ENCODE data around the gene ZNF345. TPM values are rescaled to one million over a fixed set of nuclear protein-coding genes. Genes with fewer than 3 reads are reported as not detected.

Gene ZNF345
- total and polyA plus RNA-seq, 2 experiments from 2014 or later, result 5.5 to 5.7 TPM

DNA sequence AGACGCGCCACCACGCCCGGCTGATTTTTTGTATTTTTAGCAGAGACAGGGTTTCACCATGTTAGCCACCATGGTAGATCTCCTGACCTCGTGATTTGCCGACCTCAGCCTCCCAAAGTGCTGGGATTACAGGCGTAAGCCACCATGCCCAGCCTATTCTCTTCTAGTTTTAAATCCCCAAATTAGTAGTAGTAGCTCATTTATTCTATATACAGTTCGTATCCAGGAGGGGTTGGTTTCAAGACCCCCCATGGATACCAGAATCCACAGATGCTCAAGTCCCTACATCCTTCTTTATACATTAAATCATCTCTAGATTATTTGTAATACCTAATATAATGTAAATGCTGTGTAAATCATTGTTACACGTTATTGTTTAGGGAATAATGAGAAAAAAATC, 67.4 kb downstream of the ZNF345 start:
- no peak overlapping the region for H3K4me3 ChIP-seq
- H3K79me2 ChIP-seq (replicated peaks; ENCODE audit: insufficient read depth), result no peaks in the 10 kb centered on the region
- no peaks in the 10 kb centered on the region for H3K27me3 ChIP-seq (ENCODE audit: insufficient read depth)
- H3F3A ChIP-seq (replicated peaks; ENCODE audit: low read depth), result no peaks in the 10 kb centered on the region
- H3K27me3 Mint-ChIP-seq (ENCODE audit: insufficient read depth, low read depth, poor library complexity), result no peaks in the 10 kb centered on the region
- H3K27ac Mint-ChIP-seq, result no peak overlapping the region
- H3K4me1 ChIP-seq (ENCODE audit: insufficient read depth), result no peaks in the 10 kb centered on the region
- no peak overlapping the region for H2AFZ ChIP-seq
- no peaks in the 10 kb centered on the region for H4K20me1 ChIP-seq (replicated peaks; ENCODE audit: insufficient read depth)
- H3K9me2 ChIP-seq (ENCODE audit: insufficient read depth), result 0 out of 2 replicates have a peak, but pooled peaks cover 2% of the 10 kb centered on the region
- peaks cover 10% of the 10 kb centered on the region for H3K4me1 Mint-ChIP-seq
- no peaks in the 10 kb centered on the region for H3K36me3 ChIP-seq (ENCODE audit: insufficient read depth)
- DNase-seq (ENCODE audit: low spot score) (no peak), ATAC-seq (no peak)
- H3K4me2 ChIP-seq, result no peak overlapping the region
- no peak overlapping the region for H3K4me3 Mint-ChIP-seq
- H3K9me3 Mint-ChIP-seq, result peaks cover 45% of the 10 kb centered on the region
- no peak overlapping the region for H3K27ac ChIP-seq (ENCODE audit: low read depth)
- H3K36me3 Mint-ChIP-seq (ENCODE audit: low read depth), result peaks cover 61% of the 10 kb centered on the region
- TF ChIP-seq, protein P1, sequence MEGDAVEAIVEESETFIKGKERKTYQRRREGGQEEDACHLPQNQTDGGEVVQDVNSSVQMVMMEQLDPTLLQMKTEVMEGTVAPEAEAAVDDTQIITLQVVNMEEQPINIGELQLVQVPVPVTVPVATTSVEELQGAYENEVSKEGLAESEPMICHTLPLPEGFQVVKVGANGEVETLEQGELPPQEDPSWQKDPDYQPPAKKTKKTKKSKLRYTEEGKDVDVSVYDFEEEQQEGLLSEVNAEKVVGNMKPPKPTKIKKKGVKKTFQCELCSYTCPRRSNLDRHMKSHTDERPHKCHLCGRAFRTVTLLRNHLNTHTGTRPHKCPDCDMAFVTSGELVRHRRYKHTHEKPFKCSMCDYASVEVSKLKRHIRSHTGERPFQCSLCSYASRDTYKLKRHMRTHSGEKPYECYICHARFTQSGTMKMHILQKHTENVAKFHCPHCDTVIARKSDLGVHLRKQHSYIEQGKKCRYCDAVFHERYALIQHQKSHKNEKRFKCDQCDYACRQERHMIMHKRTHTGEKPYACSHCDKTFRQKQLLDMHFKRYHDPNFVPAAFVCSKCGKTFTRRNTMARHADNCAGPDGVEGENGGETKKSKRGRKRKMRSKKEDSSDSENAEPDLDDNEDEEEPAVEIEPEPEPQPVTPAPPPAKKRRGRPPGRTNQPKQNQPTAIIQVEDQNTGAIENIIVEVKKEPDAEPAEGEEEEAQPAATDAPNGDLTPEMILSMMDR (conservative IDR thresholded peaks at IDR 0.05; ENCODE audit: low read depth in 2 of 2), result no peak
- TF ChIP-seq CREB1 (CRISPR knock-in tag; IDR thresholded peaks at IDR 0.05; ENCODE audit: low read depth) (no peak), EZH2phosphoT487 (IDR thresholded peaks at IDR 0.05; ENCODE audit: unreplicated experiment) (no peak)
- TF ChIP-seq, protein P2, sequence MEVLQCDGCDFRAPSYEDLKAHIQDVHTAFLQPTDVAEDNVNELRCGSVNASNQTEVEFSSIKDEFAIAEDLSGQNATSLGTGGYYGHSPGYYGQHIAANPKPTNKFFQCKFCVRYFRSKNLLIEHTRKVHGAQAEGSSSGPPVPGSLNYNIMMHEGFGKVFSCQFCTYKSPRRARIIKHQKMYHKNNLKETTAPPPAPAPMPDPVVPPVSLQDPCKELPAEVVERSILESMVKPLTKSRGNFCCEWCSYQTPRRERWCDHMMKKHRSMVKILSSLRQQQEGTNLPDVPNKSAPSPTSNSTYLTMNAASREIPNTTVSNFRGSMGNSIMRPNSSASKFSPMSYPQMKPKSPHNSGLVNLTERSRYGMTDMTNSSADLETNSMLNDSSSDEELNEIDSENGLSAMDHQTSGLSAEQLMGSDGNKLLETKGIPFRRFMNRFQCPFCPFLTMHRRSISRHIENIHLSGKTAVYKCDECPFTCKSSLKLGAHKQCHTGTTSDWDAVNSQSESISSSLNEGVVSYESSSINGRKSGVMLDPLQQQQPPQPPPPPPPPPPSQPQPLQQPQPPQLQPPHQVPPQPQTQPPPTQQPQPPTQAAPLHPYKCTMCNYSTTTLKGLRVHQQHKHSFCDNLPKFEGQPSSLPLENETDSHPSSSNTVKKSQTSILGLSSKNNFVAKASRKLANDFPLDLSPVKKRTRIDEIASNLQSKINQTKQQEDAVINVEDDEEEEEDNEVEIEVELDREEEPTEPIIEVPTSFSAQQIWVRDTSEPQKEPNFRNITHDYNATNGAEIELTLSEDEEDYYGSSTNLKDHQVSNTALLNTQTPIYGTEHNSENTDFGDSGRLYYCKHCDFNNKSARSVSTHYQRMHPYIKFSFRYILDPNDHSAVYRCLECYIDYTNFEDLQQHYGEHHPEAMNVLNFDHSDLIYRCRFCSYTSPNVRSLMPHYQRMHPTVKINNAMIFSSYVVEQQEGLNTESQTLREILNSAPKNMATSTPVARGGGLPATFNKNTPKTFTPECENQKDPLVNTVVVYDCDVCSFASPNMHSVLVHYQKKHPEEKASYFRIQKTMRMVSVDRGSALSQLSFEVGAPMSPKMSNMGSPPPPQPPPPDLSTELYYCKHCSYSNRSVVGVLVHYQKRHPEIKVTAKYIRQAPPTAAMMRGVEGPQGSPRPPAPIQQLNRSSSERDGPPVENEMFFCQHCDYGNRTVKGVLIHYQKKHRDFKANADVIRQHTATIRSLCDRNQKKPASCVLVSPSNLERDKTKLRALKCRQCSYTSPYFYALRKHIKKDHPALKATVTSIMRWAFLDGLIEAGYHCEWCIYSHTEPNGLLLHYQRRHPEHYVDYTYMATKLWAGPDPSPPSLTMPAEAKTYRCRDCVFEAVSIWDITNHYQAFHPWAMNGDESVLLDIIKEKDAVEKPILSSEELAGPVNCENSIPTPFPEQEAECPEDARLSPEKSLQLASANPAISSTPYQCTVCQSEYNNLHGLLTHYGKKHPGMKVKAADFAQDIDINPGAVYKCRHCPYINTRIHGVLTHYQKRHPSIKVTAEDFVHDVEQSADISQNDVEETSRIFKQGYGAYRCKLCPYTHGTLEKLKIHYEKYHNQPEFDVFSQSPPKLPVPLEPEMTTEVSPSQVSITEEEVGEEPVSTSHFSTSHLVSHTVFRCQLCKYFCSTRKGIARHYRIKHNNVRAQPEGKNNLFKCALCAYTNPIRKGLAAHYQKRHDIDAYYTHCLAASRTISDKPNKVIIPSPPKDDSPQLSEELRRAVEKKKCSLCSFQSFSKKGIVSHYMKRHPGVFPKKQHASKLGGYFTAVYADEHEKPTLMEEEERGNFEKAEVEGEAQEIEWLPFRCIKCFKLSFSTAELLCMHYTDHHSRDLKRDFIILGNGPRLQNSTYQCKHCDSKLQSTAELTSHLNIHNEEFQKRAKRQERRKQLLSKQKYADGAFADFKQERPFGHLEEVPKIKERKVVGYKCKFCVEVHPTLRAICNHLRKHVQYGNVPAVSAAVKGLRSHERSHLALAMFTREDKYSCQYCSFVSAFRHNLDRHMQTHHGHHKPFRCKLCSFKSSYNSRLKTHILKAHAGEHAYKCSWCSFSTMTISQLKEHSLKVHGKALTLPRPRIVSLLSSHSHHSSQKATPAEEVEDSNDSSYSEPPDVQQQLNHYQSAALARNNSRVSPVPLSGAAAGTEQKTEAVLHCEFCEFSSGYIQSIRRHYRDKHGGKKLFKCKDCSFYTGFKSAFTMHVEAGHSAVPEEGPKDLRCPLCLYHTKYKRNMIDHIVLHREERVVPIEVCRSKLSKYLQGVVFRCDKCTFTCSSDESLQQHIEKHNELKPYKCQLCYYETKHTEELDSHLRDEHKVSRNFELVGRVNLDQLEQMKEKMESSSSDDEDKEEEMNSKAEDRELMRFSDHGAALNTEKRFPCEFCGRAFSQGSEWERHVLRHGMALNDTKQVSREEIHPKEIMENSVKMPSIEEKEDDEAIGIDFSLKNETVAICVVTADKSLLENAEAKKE (CRISPR knock-in tag; IDR thresholded peaks at IDR 0.05), result no peak
- TF ChIP-seq, protein P3, sequence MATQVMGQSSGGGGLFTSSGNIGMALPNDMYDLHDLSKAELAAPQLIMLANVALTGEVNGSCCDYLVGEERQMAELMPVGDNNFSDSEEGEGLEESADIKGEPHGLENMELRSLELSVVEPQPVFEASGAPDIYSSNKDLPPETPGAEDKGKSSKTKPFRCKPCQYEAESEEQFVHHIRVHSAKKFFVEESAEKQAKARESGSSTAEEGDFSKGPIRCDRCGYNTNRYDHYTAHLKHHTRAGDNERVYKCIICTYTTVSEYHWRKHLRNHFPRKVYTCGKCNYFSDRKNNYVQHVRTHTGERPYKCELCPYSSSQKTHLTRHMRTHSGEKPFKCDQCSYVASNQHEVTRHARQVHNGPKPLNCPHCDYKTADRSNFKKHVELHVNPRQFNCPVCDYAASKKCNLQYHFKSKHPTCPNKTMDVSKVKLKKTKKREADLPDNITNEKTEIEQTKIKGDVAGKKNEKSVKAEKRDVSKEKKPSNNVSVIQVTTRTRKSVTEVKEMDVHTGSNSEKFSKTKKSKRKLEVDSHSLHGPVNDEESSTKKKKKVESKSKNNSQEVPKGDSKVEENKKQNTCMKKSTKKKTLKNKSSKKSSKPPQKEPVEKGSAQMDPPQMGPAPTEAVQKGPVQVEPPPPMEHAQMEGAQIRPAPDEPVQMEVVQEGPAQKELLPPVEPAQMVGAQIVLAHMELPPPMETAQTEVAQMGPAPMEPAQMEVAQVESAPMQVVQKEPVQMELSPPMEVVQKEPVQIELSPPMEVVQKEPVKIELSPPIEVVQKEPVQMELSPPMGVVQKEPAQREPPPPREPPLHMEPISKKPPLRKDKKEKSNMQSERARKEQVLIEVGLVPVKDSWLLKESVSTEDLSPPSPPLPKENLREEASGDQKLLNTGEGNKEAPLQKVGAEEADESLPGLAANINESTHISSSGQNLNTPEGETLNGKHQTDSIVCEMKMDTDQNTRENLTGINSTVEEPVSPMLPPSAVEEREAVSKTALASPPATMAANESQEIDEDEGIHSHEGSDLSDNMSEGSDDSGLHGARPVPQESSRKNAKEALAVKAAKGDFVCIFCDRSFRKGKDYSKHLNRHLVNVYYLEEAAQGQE (IDR thresholded peaks at IDR 0.05; ENCODE audit: unreplicated experiment), result no peak

Small RNA genes within 50 kb of the gene (small RNA-seq; reads per million reads assigned to genes)
- gene RF00019 (ENCODE audit: low replicate concordance), result not detected

Other genes starting within 250 kb of the ZNF345 start
- gene ZNF382, start 245.6 kb upstream of the ZNF345 start, total RNA-seq (2014; rRNA removed; shearing (Covaris generic)), result 11.5 and 12.4 TPM in 2 replicates
- gene ZNF382, start 245.6 kb upstream of the ZNF345 start, polyA plus RNA-seq (2016; fragmentation: Nextera tagmentation; extraction: Ambion mirVana), result 3.2 and 3.8 TPM in 2 replicates
- gene ZNF461, start 184.0 kb upstream of the ZNF345 start, total RNA-seq (2014; rRNA removed; shearing (Covaris generic)), result 6.9 and 9.1 TPM in 2 replicates
- gene ZNF461, start 184.0 kb upstream of the ZNF345 start, polyA plus RNA-seq (2016; fragmentation: Nextera tagmentation; extraction: Ambion mirVana), result 3.0 and 3.1 TPM in 2 replicates
- gene ZNF567, start 163.3 kb upstream of the ZNF345 start, total RNA-seq (2014; rRNA removed; shearing (Covaris generic)), result 15.6 and 15.8 TPM in 2 replicates
- 17.3 and 17.6 TPM in 2 replicates for gene ZNF567, start 163.3 kb upstream of the ZNF345 start, polyA plus RNA-seq (2016; fragmentation: Nextera tagmentation; extraction: Ambion mirVana)
- gene ZNF850, start 78.1 kb upstream of the ZNF345 start, total RNA-seq (2014; rRNA removed; shearing (Covaris generic)), result 41.1 and 43.9 TPM in 2 replicates
- gene ZNF850, start 78.1 kb upstream of the ZNF345 start, polyA plus RNA-seq (2016; fragmentation: Nextera tagmentation; extraction: Ambion mirVana), result 7.7 and 8.7 TPM in 2 replicates
- 5.2 and 5.4 TPM in 2 replicates for gene ZNF790, start 12.5 kb upstream of the ZNF345 start, total RNA-seq (2014; rRNA removed; shearing (Covaris generic))
- gene ZNF790, start 12.5 kb upstream of the ZNF345 start, polyA plus RNA-seq (2016; fragmentation: Nextera tagmentation; extraction: Ambion mirVana), result 5.9 and 8.4 TPM in 2 replicates
- 6.4 and 8.5 TPM in 2 replicates for gene ZNF829, start 65.4 kb downstream of the ZNF345 start, total RNA-seq (2014; rRNA removed; shearing (Covaris generic))
- 4.3 and 5.9 TPM in 2 replicates for gene ZNF829, start 65.4 kb downstream of the ZNF345 start, polyA plus RNA-seq (2016; fragmentation: Nextera tagmentation; extraction: Ambion mirVana)
- 10.3 and 10.5 TPM in 2 replicates for gene ZNF568, start 65.5 kb downstream of the ZNF345 start, total RNA-seq (2014; rRNA removed; shearing (Covaris generic))
- 5.9 and 7.6 TPM in 2 replicates for gene ZNF568, start 65.5 kb downstream of the ZNF345 start, polyA plus RNA-seq (2016; fragmentation: Nextera tagmentation; extraction: Ambion mirVana)
- gene ZNF420, start 227.6 kb downstream of the ZNF345 start, total RNA-seq (2014; rRNA removed; shearing (Covaris generic)), result 7.0 and 10.0 TPM in 2 replicates
- gene ZNF420, start 227.6 kb downstream of the ZNF345 start, polyA plus RNA-seq (2016; fragmentation: Nextera tagmentation; extraction: Ambion mirVana), result 6.7 and 8.4 TPM in 2 replicates

Data from GM23338 (cell line).